Measurements from ENCODE around the gene RPTOR. TPM values are rescaled to one million over a fixed set of nuclear protein-coding genes. Genes with fewer than 3 reads are reported as not detected.

The RPTOR gene
- total RNA-seq, 3 donors from 2014 or later (not counting 1 experiment from before 2014, with no cell fraction given) = 49.2 to 63.6 (median 55.4) TPM

DNA sequence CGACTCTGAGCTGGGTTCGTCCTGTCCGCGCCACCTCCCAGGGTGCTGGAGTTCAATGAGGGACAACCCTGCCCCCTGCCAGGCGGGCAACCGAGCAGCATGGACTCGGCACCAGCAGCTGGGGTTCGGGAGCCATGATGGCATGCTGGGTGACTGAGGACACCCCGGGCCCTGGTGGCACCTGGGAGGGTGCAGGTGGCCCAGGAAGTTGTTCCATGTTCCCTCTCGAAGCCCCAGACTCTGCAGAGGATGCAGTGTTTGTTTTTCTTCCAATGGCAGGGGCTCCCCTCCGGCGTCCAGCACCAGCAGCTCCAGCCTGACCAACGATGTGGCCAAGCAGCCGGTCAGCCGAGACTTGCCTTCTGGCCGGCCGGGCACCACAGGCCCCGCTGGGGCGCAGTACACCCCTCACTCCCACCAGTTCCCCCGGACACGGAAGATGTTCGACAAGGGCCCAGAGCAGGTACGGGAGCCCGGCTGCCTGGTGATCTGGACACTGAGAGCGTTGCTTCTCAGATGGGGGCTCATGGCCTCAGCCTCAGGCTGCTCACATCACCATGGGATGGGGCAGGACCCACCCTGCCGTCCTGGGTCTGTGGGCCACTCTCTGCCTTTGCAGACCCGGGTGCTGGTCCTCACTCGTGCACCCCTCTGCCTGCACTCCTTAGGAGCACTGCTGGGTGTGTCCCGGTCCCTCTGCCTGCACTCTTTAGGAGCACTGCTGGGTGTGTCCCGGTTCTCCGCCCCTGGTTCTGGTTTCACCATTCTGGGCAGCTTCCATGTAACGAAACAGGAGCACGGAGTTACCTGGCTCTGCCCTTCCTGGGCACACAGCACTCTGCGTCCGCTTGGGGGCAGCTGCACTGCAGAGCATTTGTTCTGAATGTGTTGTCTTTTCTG lies 378.8 kb downstream of the RPTOR start:
- Mint-ChIP-seq H3K27me3 (ENCODE audit: low read depth in 2 of 2) (no peaks in the 10 kb centered on the region), H3K4me1 (no peaks in the 10 kb centered on the region), H3K27ac (no peak overlapping the region), H3K36me3 (no peaks in the 10 kb centered on the region), H3K4me3 (no peak overlapping the region), H3K9me3 (no peaks in the 10 kb centered on the region)
- no peak for DNase-seq
- intact Hi-C loops (cut with micrococcal nuclease) = no loop called here
- no peak for ATAC-seq
- Histone ChIP-seq H3K36me3 (ENCODE audit: control insufficient read depth, insufficient read depth, low read length) (peaks cover 32% of the 10 kb centered on the region), H3K4me3 (ENCODE audit: low read length) (no peak overlapping the region), H3K9me3 (ENCODE audit: control insufficient read depth, insufficient read depth, low read length) (no peaks in the 10 kb centered on the region), H3K27ac (ENCODE audit: low read length) (no peak overlapping the region), H3K4me1 (ENCODE audit: control insufficient read depth, insufficient read depth, low read length) (no peaks in the 10 kb centered on the region), H3K27me3 (ENCODE audit: control insufficient read depth, insufficient read depth, low read length) (no peaks in the 10 kb centered on the region)
- WGBS (ENCODE audit: insufficient coverage) = 97% methylated on average over 35 of the region's 35 CpGs
- TF ChIP-seq, protein P1, sequence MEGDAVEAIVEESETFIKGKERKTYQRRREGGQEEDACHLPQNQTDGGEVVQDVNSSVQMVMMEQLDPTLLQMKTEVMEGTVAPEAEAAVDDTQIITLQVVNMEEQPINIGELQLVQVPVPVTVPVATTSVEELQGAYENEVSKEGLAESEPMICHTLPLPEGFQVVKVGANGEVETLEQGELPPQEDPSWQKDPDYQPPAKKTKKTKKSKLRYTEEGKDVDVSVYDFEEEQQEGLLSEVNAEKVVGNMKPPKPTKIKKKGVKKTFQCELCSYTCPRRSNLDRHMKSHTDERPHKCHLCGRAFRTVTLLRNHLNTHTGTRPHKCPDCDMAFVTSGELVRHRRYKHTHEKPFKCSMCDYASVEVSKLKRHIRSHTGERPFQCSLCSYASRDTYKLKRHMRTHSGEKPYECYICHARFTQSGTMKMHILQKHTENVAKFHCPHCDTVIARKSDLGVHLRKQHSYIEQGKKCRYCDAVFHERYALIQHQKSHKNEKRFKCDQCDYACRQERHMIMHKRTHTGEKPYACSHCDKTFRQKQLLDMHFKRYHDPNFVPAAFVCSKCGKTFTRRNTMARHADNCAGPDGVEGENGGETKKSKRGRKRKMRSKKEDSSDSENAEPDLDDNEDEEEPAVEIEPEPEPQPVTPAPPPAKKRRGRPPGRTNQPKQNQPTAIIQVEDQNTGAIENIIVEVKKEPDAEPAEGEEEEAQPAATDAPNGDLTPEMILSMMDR (IDR thresholded peaks at IDR 0.05) = no peak

DNA sequence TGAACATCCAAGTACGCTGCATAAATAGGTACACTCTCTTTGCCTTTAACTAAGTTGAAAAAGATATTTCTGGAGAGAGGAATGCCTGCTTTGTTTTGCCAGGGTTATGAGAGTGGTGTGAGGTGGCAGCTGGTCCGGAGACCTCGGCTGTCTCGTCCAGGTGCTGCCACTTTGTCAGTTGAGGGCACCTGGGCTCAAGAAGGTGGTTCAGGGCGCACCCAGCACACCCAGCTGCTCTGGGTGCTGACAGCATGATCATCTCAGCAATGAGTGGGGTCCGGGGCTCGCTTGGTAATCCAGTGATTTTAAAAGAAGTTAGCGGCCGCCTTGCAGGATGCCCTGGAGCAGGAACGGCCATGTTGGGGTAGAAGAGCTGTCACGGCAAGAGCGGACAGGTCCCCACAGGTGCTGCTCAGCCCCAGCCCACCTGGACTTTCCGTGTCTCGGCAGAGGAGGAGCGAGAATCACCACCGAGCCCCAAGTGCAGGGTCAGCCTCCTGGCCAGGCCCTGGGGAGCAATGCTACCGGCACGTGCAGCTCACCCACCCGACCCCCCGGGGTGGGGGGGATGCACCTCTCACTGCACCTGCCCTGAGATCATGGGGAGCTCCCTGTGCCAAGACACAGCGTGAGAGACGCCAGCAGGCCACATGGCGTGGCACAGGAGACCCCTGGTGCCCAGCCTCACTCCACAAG lies 379.6 kb downstream of the RPTOR start:
- intact Hi-C loops (cut with micrococcal nuclease) = no loop called here
- ATAC-seq (no peak), DNase-seq (no peak)
- H3K27ac Mint-ChIP-seq = no peak overlapping the region
- Histone ChIP-seq H3K27ac (ENCODE audit: low read length) (no peak overlapping the region), H3K4me1 (ENCODE audit: control insufficient read depth, insufficient read depth, low read length) (no peaks in the 10 kb centered on the region), H3K9me3 (ENCODE audit: control insufficient read depth, insufficient read depth, low read length) (no peaks in the 10 kb centered on the region), H3K36me3 (ENCODE audit: control insufficient read depth, insufficient read depth, low read length) (peaks cover 29% of the 10 kb centered on the region), H3K4me3 (ENCODE audit: low read length) (no peak overlapping the region), H3K27me3 (ENCODE audit: control insufficient read depth, insufficient read depth, low read length) (no peaks in the 10 kb centered on the region)
- H3K4me3 Mint-ChIP-seq = no peak overlapping the region
- no peaks in the 10 kb centered on the region for H3K27me3 Mint-ChIP-seq (ENCODE audit: low read depth in 2 of 2)
- WGBS (ENCODE audit: insufficient coverage) = 96% methylated on average over 23 of the region's 23 CpGs
- H3K36me3 Mint-ChIP-seq = no peaks in the 10 kb centered on the region
- no peaks in the 10 kb centered on the region for H3K4me1 Mint-ChIP-seq
- TF ChIP-seq, protein P1 (IDR thresholded peaks at IDR 0.05) = no peak
- H3K9me3 Mint-ChIP-seq = no peaks in the 10 kb centered on the region

DNA sequence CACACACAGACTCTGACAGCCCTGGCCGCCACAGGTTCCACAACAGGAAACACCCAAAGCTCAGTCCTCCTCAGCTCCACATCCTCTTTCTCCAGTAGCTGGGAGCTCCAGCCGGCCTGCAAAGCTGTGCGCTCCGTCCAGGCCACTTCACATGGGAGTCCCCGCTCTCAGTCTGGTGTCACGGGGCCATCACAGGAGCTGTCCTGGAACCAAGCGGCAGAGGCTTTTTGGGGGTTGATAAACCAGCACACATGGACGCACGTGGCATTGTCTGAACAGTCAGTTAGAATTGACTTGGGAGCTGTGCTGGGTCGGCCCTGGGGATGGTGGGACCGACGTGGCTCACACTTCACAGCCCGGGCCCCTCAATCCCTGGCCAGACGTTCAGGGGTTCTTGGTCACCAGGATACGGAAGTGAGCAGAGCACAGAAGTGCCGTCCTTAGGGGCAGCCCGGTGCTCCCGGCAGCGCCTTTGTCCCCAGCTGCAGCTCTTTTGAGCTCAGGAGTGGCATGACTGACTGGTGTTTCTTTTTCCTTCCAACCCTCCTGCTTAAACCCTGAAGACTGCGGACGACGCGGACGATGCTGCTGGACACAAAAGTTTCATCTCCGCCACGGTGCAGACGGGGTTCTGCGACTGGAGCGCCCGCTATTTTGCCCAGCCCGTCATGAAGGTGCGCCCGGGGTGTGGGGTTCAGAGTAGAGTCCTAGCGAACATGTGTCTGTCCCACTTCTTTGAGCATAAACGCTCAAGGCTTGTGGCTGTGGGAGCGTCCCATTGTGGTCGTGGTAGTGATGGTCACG lies 380.4 kb downstream of the RPTOR start:
- no peak overlapping the region for H3K4me3 Mint-ChIP-seq
- H3K9me3 Mint-ChIP-seq = no peaks in the 10 kb centered on the region
- H3K4me3 ChIP-seq (ENCODE audit: low read length) = no peak overlapping the region
- H3K36me3 ChIP-seq (ENCODE audit: control insufficient read depth, insufficient read depth, low read length) = peaks cover 29% of the 10 kb centered on the region
- ATAC-seq = no peak
- H3K36me3 Mint-ChIP-seq = no peaks in the 10 kb centered on the region
- H3K4me1 ChIP-seq (ENCODE audit: control insufficient read depth, insufficient read depth, low read length) = no peaks in the 10 kb centered on the region
- no peaks in the 10 kb centered on the region for H3K27me3 Mint-ChIP-seq (ENCODE audit: low read depth in 2 of 2)
- H3K27me3 ChIP-seq (ENCODE audit: control insufficient read depth, insufficient read depth, low read length) = no peaks in the 10 kb centered on the region
- H3K9me3 ChIP-seq (ENCODE audit: control insufficient read depth, insufficient read depth, low read length) = no peaks in the 10 kb centered on the region
- intact Hi-C loops (cut with micrococcal nuclease) = no loop called here
- H3K4me1 Mint-ChIP-seq = no peaks in the 10 kb centered on the region
- no peak for DNase-seq
- no peak overlapping the region for H3K27ac ChIP-seq (ENCODE audit: low read length)
- WGBS (ENCODE audit: insufficient coverage) = 82% methylated on average over 38 of the region's 38 CpGs
- H3K27ac Mint-ChIP-seq = no peak overlapping the region
- TF ChIP-seq, protein P1 (IDR thresholded peaks at IDR 0.05) = no peak
